SK-N-SH treated with all-trans-retinoic acid at 6 μM for 48 hours (cell line): ENCODE data around the gene KCTD1.

ENCODE experiments used
- ATAC-seq: fragments of 200-7000 bp; cut with Tn5 transposase; 3 replicates; pipeline ENCODE4 v1.9.1; 2020; ENCODE audit warnings: mild to moderate bottlenecking, moderate library complexity
- ARNTL ChIP-seq: fragments of 450-650 bp; formaldehyde crosslinking; IDR thresholded peaks from 2 replicates; pipeline ENCODE4 v1.5.0; 2020; ENCODE audit warnings: low read depth, mild to moderate bottlenecking, moderate library complexity, borderline replicate concordance
- BACH2 ChIP-seq: fragments of 250-450 bp; sonication (Bioruptor Pico); IDR thresholded peaks from 2 replicates; pipeline ENCODE4 v1.9.0; 2021; ENCODE audit warnings: mild to moderate bottlenecking, borderline replicate concordance
- ESRRG ChIP-seq: fragments of 250-450 bp; sonication (Bioruptor Pico); IDR thresholded peaks from 2 replicates; pipeline ENCODE4 v1.6.1; 2021; ENCODE audit warnings: mild to moderate bottlenecking
- GLIS3 ChIP-seq: fragments of 250-450 bp; sonication (Bioruptor Pico); IDR thresholded peaks from 2 replicates; pipeline ENCODE4 v1.5.0; 2020; ENCODE audit warnings: mild to moderate bottlenecking, moderate library complexity
- ISL1 ChIP-seq: fragments of 250-450 bp; sonication (Bioruptor Pico); IDR thresholded peaks from 2 replicates; pipeline ENCODE4 v2.1.2; 2022; ENCODE audit warnings: mild to moderate bottlenecking, moderate library complexity
- OSR1 ChIP-seq: fragments of 250-450 bp; sonication (Bioruptor Pico); IDR thresholded peaks from 2 replicates; pipeline ENCODE4 v1.8.0; 2022; ENCODE audit warnings: moderate library complexity, mild to moderate bottlenecking, inconsistent platforms
- PPARA ChIP-seq: fragments of 250-450 bp; sonication (Bioruptor Pico); IDR thresholded peaks from 2 replicates; pipeline ENCODE4 v1.5.0; 2020; ENCODE audit warnings: mild to moderate bottlenecking, borderline replicate concordance
- RARB ChIP-seq: fragments of 250-450 bp; sonication (Bioruptor Pico); IDR thresholded peaks from 2 replicates; pipeline ENCODE4 v1.8.0; 2021; ENCODE audit warnings: mild to moderate bottlenecking, moderate library complexity
- SNAI2 ChIP-seq: fragments of 250-450 bp; sonication (Bioruptor Pico); IDR thresholded peaks from 2 replicates; pipeline ENCODE4 v1.5.0; 2020; ENCODE audit warnings: mild to moderate bottlenecking, moderate library complexity
- TOX ChIP-seq: fragments of 250-450 bp; sonication (Bioruptor Pico); IDR thresholded peaks from 2 replicates; pipeline ENCODE4 v1.8.0; 2021; ENCODE audit warnings: mild to moderate bottlenecking, moderate library complexity, borderline replicate concordance
- ZC3H10 ChIP-seq: fragments of 250-450 bp; sonication (Bioruptor Pico); IDR thresholded peaks from 2 replicates; pipeline ENCODE4 v1.5.1; 2021; ENCODE audit warnings: mild to moderate bottlenecking, moderate library complexity
- ZFP3 ChIP-seq: fragments of 250-450 bp; sonication (Bioruptor Pico); IDR thresholded peaks from 2 replicates; pipeline ENCODE4 v1.5.0; 2020; ENCODE audit warnings: mild to moderate bottlenecking, moderate library complexity
- ZFP30 ChIP-seq: fragments of 450-650 bp; formaldehyde crosslinking; IDR thresholded peaks from 2 replicates; pipeline ENCODE4 v1.5.0; 2022; ENCODE audit warnings: mild to moderate bottlenecking, moderate library complexity
- ZNF565 ChIP-seq: fragments of 450-650 bp; formaldehyde crosslinking; conservative IDR thresholded peaks from 2 replicates; pipeline ENCODE4 v1.5.0; 2020; ENCODE audit warnings: low read depth, mild to moderate bottlenecking, moderate library complexity
- ZNF70 ChIP-seq: fragments of 450-650 bp; formaldehyde crosslinking; IDR thresholded peaks from 2 replicates; pipeline ENCODE4 v1.5.0; 2020; ENCODE audit warnings: mild to moderate bottlenecking, moderate library complexity
- ZNF8 ChIP-seq: fragments of 450-650 bp; formaldehyde crosslinking; IDR thresholded peaks from 2 replicates; pipeline ENCODE4 v1.5.0; 2020; ENCODE audit warnings: mild to moderate bottlenecking, moderate library complexity
- TF ChIP-seq, protein P1 (sequence below): fragments of 250-450 bp; sonication (Bioruptor Pico); IDR thresholded peaks from 2 replicates; pipeline ENCODE4 v1.5.1; 2020; ENCODE audit warnings: low read depth, mild to moderate bottlenecking, moderate library complexity
- TF ChIP-seq, protein P2 (sequence below): fragments of 250-450 bp; sonication (Bioruptor Pico); IDR thresholded peaks from 2 replicates; pipeline ENCODE4 v1.8.0; 2021; ENCODE audit warnings: low read depth, mild to moderate bottlenecking, moderate library complexity, borderline replicate concordance
- TF ChIP-seq, protein P3 (sequence below): fragments of 250-450 bp; sonication (Bioruptor Pico); IDR thresholded peaks from 2 replicates; pipeline ENCODE4 v1.8.0; 2020; ENCODE audit warnings: mild to moderate bottlenecking, moderate library complexity, borderline replicate concordance
- TF ChIP-seq, protein P4 (sequence below): fragments of 250-450 bp; sonication (Bioruptor Pico); IDR thresholded peaks from 2 replicates; pipeline ENCODE4 v1.5.0; 2020; ENCODE audit warnings: mild to moderate bottlenecking, moderate library complexity
- TF ChIP-seq, protein P5 (sequence below): fragments of 250-450 bp; sonication (Bioruptor Pico); IDR thresholded peaks from 2 replicates; pipeline ENCODE4 v1.5.1; 2021; ENCODE audit warnings: mild to moderate bottlenecking, moderate library complexity

KCTD1 gene

DNA sequence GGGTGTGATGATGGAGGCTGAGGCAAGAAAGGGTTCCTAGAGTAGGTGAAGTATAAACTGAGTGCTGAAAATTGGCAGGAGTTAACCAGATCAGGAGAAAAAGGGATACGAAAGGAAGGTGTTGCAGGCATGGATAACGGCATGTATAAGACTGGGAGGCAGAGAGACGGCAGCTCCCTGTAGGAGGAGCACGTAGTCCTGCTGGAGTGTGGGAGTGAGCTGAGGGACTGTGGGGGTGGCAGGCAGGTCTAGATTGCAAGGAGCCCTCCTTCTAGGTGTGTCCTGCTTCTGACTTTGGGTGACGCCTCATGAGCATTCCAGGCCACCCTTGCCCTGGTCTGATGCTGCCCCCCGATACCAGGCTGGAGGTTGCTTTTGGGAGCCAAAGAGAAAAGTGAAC is 36.4 kb upstream of the KCTD1 start (continued):
- TF ChIP-seq, protein P1, sequence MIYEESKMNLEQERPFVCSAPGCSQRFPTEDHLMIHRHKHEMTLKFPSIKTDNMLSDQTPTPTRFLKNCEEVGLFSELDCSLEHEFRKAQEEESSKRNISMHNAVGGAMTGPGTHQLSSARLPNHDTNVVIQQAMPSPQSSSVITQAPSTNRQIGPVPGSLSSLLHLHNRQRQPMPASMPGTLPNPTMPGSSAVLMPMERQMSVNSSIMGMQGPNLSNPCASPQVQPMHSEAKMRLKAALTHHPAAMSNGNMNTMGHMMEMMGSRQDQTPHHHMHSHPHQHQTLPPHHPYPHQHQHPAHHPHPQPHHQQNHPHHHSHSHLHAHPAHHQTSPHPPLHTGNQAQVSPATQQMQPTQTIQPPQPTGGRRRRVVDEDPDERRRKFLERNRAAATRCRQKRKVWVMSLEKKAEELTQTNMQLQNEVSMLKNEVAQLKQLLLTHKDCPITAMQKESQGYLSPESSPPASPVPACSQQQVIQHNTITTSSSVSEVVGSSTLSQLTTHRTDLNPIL (CRISPR knock-in tag), result no peak
- no peak for TF ChIP-seq GLIS3 (CRISPR knock-in tag)

DNA sequence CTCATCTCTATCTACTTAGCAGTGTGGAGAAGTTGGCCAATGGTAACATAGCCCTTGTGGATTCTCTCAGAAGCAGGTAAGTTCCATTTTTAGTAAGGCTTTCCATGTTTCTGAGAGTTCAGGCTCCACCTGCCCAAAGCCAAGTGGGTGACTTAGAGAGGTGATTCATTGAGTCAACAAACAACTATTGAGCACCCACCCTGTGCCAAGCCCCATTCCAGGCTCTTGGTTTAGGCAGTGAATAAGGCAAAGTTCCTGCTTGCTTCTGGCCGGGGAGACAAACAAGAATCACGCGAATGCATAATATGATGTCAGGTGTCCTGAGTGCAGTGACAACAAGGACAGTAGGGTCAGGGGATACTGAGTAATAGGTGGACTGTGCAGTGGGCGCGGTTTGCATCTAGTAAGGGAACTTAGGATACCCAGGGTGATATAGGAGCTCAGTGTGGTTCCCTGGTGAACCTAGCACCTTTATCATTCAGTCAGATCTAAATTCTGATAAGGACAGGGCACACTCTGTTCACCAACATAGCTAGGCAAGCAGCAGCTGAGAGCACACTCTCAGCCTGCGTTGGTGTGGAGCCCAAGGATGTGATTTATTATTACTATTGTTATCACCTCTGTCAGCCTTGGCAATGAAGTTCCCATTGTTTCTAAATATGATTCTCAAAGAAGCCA is 31.7 kb upstream of the KCTD1 start:
- TF ChIP-seq PPARA (CRISPR knock-in tag) (no peak), ZFP3 (CRISPR knock-in tag) (no peak), ZC3H10 (CRISPR knock-in tag) (no peak), ESRRG (CRISPR knock-in tag) (no peak), RARB (CRISPR knock-in tag) (no peak), BACH2 (CRISPR knock-in tag) (no peak), GLIS3 (CRISPR knock-in tag) (no peak), ZNF8 (CRISPR knock-in tag) (no peak), ISL1 (CRISPR knock-in tag) (no peak), OSR1 (CRISPR knock-in tag) (no peak), ARNTL (CRISPR knock-in tag) (no peak), SNAI2 (no peak)
- TF ChIP-seq, protein P2, sequence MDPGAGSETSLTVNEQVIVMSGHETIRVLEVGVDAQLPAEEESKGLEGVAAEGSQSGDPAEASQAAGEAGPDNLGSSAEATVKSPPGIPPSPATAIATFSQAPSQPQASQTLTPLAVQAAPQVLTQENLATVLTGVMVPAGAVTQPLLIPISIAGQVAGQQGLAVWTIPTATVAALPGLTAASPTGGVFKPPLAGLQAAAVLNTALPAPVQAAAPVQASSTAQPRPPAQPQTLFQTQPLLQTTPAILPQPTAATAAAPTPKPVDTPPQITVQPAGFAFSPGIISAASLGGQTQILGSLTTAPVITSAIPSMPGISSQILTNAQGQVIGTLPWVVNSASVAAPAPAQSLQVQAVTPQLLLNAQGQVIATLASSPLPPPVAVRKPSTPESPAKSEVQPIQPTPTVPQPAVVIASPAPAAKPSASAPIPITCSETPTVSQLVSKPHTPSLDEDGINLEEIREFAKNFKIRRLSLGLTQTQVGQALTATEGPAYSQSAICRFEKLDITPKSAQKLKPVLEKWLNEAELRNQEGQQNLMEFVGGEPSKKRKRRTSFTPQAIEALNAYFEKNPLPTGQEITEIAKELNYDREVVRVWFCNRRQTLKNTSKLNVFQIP (CRISPR knock-in tag), result no peak
- TF ChIP-seq, protein P3, sequence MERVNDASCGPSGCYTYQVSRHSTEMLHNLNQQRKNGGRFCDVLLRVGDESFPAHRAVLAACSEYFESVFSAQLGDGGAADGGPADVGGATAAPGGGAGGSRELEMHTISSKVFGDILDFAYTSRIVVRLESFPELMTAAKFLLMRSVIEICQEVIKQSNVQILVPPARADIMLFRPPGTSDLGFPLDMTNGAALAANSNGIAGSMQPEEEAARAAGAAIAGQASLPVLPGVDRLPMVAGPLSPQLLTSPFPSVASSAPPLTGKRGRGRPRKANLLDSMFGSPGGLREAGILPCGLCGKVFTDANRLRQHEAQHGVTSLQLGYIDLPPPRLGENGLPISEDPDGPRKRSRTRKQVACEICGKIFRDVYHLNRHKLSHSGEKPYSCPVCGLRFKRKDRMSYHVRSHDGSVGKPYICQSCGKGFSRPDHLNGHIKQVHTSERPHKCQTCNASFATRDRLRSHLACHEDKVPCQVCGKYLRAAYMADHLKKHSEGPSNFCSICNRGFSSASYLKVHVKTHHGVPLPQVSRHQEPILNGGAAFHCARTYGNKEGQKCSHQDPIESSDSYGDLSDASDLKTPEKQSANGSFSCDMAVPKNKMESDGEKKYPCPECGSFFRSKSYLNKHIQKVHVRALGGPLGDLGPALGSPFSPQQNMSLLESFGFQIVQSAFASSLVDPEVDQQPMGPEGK (CRISPR knock-in tag), result no peak
- no peak for ATAC-seq

DNA sequence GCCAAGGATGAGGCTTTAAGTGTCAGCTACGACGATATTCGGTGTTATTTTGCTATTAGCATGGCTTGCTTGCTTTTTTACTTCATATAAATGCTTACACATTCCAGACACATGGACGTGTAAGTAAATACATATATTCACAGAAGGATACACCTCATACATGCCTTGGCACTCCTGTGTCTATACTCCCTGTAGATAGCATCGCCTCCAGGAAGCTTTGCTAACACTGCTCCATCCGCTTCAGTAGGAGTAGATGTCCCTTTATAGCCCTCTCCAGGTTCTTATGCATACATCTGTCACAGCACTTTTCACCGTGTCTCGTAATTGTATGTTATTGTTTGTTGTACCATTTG is 27.5 kb upstream of the KCTD1 start:
- no peak for ATAC-seq

More for the DNA sequence above, 27.5 kb upstream of the KCTD1 start:
- no peak for TF ChIP-seq ZNF70 (CRISPR knock-in tag)
- TF ChIP-seq ZNF565, result no peak
- TF ChIP-seq, protein P4, sequence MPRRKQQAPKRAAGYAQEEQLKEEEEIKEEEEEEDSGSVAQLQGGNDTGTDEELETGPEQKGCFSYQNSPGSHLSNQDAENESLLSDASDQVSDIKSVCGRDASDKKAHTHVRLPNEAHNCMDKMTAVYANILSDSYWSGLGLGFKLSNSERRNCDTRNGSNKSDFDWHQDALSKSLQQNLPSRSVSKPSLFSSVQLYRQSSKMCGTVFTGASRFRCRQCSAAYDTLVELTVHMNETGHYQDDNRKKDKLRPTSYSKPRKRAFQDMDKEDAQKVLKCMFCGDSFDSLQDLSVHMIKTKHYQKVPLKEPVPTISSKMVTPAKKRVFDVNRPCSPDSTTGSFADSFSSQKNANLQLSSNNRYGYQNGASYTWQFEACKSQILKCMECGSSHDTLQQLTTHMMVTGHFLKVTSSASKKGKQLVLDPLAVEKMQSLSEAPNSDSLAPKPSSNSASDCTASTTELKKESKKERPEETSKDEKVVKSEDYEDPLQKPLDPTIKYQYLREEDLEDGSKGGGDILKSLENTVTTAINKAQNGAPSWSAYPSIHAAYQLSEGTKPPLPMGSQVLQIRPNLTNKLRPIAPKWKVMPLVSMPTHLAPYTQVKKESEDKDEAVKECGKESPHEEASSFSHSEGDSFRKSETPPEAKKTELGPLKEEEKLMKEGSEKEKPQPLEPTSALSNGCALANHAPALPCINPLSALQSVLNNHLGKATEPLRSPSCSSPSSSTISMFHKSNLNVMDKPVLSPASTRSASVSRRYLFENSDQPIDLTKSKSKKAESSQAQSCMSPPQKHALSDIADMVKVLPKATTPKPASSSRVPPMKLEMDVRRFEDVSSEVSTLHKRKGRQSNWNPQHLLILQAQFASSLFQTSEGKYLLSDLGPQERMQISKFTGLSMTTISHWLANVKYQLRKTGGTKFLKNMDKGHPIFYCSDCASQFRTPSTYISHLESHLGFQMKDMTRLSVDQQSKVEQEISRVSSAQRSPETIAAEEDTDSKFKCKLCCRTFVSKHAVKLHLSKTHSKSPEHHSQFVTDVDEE (CRISPR knock-in tag), result no peak
- TF ChIP-seq ISL1 (CRISPR knock-in tag), result no peak
- no peak for TF ChIP-seq ZFP30 (CRISPR knock-in tag)
- TF ChIP-seq, protein P5, sequence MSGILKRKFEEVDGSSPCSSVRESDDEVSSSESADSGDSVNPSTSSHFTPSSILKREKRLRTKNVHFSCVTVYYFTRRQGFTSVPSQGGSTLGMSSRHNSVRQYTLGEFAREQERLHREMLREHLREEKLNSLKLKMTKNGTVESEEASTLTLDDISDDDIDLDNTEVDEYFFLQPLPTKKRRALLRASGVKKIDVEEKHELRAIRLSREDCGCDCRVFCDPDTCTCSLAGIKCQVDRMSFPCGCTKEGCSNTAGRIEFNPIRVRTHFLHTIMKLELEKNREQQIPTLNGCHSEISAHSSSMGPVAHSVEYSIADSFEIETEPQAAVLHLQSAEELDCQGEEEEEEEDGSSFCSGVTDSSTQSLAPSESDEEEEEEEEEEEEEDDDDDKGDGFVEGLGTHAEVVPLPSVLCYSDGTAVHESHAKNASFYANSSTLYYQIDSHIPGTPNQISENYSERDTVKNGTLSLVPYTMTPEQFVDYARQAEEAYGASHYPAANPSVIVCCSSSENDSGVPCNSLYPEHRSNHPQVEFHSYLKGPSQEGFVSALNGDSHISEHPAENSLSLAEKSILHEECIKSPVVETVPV (CRISPR knock-in tag), result no peak
- TF ChIP-seq, protein P2 (CRISPR knock-in tag), result no peak
- TF ChIP-seq TOX, result no peak
- TF ChIP-seq ESRRG (CRISPR knock-in tag), result no peak
- TF ChIP-seq, protein P1 (CRISPR knock-in tag), result no peak
- no peak for TF ChIP-seq BACH2 (CRISPR knock-in tag)
- TF ChIP-seq, all 23 proteins: peak for 0
